GM21576 (cell line): ENCODE data around the gene CACNA2D3.
"Not testable (repeated sequence)": the region's sequence is repeated elsewhere in the genome, so short reads cannot be mapped to it uniquely, and the experiment has no call there.

ENCODE experiments used
- ATAC-seq: cut with Tn5 transposase; IDR thresholded peaks from one replicate; pipeline ENCODE4 v1.9.1; 2021; ENCODE audit warnings: mild to moderate bottlenecking, moderate library complexity; ENCODE audit not compliant: unreplicated experiment

CACNA2D3 gene

GRCh38 chr3:54969652-54970051 is 847.3 kb downstream of the CACNA2D3 start:
- no peak for ATAC-seq

DNA sequence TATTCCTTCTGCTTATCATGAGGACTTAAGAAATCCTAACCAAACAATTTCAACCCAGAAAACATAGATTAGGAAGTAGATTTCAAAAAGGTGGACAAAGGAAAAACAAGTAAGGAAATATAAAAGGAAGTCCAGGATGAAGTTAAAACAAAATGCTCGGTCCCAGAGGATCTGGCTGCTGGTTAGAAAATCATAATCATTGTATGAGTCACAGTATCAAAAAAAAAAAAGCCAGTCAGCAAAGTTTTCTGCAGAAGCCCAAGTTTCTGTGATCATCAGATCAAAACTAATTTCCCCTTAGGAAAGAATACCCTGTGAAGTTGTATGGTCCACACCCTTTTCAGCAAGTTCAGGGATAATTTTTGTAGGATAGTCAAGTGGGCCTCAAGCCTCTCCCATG is 848.5 kb downstream of the CACNA2D3 start:
- ATAC-seq: no peak

DNA sequence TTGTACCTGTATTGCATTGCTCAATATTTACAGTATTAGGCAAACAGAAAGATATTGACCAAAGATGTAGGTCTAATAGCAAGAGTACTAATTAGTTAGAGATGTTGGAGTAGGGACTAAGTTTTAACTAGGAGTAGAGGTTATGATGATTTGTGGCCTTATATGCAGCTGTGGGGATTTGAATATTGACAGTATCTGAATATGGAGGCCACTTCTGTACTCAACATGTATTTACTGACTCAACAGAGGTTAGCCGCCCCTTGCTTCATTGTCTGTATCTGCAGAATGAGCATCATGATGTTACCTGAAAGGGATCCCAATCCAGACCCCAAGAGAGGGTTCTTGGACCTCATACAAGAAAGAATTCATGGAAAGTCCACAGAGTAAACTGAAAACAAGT is 855.1 kb downstream of the CACNA2D3 start:
- no peak for ATAC-seq

DNA sequence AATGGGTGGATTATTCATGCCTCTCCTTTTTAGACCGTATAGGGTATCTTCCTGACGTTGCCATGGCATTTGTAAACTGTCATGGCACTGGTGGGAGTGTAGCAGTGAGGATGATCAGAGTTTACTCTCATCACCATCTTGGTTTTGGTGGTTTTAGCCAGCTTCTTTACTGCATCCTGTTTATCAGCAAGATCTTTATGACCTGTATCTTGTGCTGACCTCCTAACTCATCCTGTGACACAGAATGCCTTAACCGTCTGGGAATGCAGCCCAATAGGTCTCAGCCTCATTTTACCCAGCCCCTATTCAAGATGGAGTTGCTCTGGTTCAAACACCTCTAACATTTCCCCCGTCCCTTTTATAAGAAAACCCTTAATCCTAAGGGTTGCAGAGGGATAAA is 855.6 kb downstream of the CACNA2D3 start:
- not testable (repeated sequence) for ATAC-seq

DNA sequence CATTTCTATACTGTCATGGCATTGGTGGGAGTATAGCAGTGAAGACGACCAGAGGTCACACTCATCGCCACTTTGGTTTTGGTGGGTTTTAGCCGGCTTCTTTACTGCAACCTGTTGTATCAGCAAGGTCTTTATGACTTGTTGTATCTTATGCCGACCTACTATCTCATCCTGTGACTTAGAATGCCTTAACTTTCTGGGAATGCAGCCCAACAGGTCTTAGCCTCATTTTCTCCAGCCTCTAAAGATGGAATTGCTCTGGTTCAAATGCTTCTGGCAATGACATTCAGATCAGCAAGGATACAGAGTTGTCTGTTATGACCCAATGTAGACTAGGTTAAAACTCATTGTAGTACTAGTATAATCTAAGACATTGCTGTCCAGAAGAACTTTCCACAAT is 860.5 kb downstream of the CACNA2D3 start:
- no peak for ATAC-seq

- no peak for ATAC-seq
Observed at GRCh38 chr3:54983266-54984099, 861.1 kb downstream of the CACNA2D3 start.

DNA sequence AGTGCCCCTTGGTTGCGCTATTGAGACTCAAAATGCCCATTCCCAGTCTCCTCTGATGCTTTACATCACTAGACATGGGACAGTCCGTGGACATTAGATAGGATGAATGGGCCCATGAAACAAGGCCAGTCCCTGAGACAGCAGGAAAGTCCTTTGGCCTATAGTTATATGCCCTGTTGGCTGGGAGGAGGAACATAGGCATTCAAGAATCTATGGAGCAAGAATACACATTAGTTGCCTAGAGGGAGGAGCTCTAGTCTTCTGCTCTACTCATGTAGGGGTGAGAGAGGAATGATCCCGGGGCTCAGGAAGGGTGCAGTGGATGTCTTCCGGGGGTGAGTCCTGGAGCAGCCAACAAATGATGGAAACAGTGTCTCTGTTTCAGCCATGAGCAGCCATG is 863.5 kb downstream of the CACNA2D3 start:
- no peak for ATAC-seq

- ATAC-seq: no peak
Observed at GRCh38 chr3:54986294-54986693, 863.9 kb downstream of the CACNA2D3 start.

- ATAC-seq: no peak
Observed at GRCh38 chr3:54987719-54988118, 865.4 kb downstream of the CACNA2D3 start.

DNA sequence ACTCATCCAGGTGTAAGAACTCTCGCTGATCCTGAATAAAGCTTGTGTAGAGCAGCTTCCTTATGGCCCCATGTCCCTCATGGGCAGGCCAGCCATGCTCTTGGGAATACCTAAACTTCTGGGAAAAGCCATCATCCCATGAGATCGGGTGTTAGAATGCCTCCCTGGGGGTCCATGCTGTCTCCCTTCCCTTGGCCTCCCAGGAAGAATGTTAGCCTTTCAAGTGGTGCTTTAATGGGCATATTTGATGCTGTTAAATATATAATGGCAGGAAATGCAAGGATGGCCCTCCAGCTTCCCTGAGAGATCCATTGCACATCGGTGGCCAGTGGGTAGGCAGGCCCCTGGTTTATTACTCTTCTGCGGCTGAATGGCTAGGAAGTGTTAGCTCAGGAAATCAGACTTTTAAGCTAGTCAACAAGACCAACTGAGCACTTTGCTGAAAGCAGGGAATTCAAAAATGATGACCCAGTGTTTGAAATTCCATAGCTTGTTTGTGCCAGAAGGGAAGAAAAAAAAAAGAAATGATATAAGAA is 866.0 kb downstream of the CACNA2D3 start:
- ATAC-seq: no peak

DNA sequence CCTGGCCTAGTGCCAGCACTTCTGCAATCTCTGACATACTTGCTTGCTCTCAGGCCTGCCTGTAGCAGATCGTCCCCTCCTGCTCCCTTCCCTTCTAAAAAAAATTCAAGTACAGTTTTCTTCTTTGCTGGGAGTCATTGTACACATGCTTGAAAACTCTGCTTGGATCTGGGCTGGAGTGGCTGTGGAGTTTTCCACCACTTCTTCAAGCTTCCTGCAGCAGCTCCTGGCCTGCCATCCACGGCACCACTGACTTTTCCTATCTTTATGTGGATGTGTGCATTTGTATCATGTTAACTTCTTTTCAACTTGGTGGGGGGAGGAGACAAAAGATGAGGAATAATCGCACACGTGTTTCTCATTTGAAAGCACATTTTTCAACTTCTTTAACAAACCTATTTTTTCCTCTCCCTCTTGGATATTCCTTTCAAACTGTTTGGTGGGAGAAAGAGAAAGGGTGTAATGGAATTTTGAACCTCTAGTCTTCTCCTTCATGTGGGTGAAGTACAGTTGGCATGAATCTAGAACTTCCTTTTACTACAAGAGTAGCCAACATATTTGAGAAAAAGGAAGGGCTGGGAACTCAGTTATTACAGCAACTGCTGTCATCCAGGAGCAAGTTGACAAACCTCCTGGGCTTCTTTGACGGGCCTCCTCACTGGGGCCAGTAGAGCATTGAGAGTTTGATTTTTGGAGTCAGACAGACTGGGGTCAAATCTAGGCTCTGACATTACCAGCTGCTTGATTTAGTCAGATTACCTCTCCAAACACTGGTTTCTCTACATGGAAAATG is 866.7 kb downstream of the CACNA2D3 start:
- ATAC-seq: no peak

DNA sequence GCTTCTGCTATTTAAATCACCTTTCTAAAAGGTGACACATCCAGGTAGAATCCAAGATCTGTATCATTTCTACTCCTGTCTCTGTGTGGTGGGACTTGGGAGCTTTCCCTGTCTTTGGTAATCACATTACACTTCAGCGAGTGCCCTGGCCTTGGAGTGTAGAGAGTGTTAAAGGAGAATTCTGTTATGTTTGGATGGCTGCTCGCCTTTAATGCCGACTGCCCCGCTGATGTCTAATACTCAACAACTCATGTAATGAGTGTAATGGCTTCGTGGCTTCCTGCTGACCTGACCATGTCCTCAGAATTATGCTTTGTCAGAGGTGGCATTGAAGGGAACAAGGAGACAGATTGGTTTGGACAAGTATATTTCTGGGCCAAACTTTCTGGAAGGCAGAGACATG is 871.8 kb downstream of the CACNA2D3 start:
- ATAC-seq: no peak

GRCh38 chr3:54999159-54999558 is 876.8 kb downstream of the CACNA2D3 start:
- ATAC-seq: no peak

DNA sequence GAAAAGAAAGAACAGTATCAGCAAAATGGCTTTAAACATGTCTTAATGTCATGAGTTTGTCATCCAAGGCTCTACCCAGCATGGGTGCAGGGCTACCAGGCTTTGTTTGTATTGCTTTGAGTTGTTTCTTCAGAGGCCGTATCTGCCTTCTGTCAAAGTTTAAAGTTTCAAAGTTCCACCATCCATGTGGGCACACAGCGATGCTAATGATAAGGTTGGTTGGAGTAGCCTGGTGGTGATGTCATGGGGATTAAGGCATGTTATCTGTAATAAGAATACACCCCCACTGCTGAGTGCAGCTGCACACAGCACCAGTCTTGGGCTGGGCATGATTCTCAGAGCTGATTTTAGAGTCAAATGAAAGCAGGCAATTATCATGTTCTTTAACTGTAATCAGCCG is 877.5 kb downstream of the CACNA2D3 start:
- ATAC-seq: no peak

DNA sequence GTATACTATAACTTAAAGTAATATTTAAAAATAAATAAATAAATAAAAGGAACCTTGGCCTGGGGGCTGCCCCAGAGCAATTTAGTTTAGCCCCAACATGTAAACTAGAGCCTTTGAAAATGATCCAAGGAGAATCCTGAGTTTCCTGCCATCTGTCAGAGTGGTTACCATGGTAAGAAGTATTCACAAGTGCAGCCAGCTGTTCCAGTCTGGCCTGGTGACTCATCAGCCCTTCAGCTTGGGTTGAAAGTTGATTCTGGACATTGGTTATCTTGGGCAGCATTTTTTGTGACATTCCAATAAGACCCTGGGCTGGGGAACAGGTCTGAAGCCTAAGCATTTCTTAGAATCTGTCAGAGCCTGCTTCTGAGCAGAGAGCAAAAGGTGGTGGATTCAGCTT is 878.2 kb downstream of the CACNA2D3 start:
- no peak for ATAC-seq

DNA sequence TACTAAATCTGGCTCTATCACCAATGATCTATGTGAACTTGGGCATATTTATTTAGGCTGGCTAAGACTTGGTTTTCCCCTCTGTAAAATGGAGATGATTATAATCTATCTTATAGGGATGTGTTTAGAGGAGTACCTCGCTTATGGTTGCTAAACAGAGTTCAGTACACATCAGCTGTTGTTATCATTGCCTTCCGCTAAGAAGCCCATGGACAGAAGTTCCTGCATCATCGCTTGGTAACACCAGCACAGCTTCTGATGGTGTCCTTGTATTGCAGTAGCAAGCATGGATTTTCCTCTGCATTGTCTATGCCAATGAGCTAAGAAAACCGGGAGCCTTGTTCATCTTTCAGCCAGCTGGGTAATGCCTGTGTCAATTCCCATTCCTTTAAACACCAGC is 878.6 kb downstream of the CACNA2D3 start:
- ATAC-seq: no peak

DNA sequence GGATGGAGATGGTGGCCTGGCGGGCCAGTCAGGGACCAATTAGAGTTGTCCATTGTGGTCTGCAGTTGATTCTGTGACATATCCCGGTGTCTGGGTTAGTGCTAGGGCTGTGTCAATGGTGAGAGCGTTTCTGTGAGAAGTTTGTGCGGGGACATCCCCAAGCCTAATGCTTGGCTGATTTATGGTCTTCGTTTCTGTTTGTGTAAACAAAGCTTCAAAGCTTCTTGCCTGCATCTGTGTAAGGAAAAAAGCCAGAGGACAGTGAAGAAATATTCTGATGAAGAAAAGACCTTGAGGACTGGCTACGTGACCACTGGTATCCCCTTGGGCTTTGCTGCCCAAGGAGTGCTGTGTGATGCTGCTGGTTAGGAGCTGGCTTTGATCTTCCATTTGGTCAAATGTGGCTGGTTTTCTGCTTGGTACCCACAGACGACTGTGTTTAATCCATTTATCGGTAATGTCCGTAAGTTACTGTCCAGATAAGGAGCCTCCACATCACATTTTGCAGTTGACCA is 880.1 kb downstream of the CACNA2D3 start:
- ATAC-seq: no peak

- ATAC-seq: no peak
Observed at GRCh38 chr3:55006244-55006676, 883.9 kb downstream of the CACNA2D3 start.

DNA sequence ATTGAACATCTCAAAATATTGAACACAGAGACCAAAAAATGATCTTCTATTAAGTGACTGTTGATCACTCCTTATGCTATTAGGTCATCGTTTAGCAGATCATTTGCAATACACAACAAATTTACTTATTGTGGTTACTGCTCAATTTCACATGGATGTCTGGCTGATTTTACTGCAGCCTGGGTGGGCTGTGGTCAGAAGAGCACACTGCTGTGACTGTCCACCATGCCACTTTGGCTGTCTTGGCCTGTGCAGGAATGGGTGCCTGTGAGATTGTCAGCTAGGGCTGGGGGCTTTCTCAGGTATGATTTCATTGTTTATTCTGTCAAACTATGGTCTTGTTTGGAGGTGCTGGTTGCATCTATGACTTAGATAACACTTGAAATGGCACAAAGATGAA is 885.6 kb downstream of the CACNA2D3 start:
- ATAC-seq: no peak

DNA sequence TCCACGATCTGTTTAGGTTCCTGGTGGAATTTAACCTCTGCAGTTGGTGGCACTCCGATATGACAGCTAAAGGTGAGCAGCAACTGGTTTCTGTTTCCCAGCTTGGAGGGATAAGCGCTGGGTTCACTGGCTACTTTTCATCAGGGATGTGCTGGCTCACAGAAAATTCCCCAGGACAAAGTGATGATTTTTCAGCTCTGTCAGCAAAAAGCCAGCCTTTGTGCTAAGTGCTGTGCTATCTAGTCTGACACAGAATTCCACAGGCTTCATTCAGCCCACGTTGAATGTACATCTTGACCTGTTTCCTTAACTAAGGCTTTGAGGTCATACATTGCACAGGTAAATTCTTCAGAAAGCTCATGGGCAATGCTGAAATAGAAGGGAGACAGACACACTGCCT is 887.0 kb downstream of the CACNA2D3 start:
- ATAC-seq: no peak

- ATAC-seq: no peak
Observed at GRCh38 chr3:55012091-55012490, 889.7 kb downstream of the CACNA2D3 start.
